Measurements from ENCODE around the gene THPO.

THPO gene

GRCh38 chr3:184388164-184388935 is 10.3 kb upstream of the THPO start:
- Histone ChIP-seq H3K4me2 (ENCODE audit: insufficient read depth, low read length, poor library complexity, severe bottlenecking) (no peak overlapping the region), H3K4me3 (ENCODE audit: low read length in 2 of 2) (no peak overlapping the region), H3K4ac (ENCODE audit: low read length) (no peak overlapping the region), H2AK5ac (ENCODE audit: low read depth, low read length) (peak overlapping the region; percentile 9), H3K4me1 (ENCODE audit: control insufficient read depth in 2 of 2, insufficient read depth in 1 of 2, low read depth in 1 of 2, low read length in 2 of 2) (no peaks in the 10 kb centered on the region), H3K14ac (ENCODE audit: low read length) (no peak overlapping the region), H4K8ac (ENCODE audit: low read depth, low read length) (no peak overlapping the region), H3K18ac (ENCODE audit: low read length) (peak overlapping the region; percentile 19), H2BK15ac (ENCODE audit: low read length) (peak overlapping the region; percentile 56), H2AFZ (ENCODE audit: low read length) (no peak overlapping the region), H3K9ac (ENCODE audit: low read depth, low read length, poor library complexity) (peak overlapping the region; percentile 54), H3K36me3 (replicated peaks in 1 of 2; ENCODE audit: control insufficient read depth in 2 of 2, insufficient read depth in 2 of 2, low read length in 2 of 2) (no peaks in the 10 kb centered on the region), H2BK5ac (ENCODE audit: low read length) (no peak overlapping the region), H3K9me3 (replicated peaks in 1 of 2; ENCODE audit: control insufficient read depth in 2 of 2, insufficient read depth in 1 of 2, low read depth in 1 of 2, low read length in 2 of 2) (no peaks in the 10 kb centered on the region), H3K23ac (ENCODE audit: low read depth, low read length, poor library complexity) (peak overlapping the region; percentile 61), H3K27me3 (ENCODE audit: control insufficient read depth in 3 of 3, insufficient read depth in 3 of 3, low read depth in 1 of 3, low read length in 3 of 3) (no peaks in the 10 kb centered on the region), H3K27ac (replicated peaks; ENCODE audit: low read length) (no peak overlapping the region), H4K91ac (ENCODE audit: low read depth, low read length, poor library complexity) (peak overlapping the region; percentile 43), H2BK120ac (ENCODE audit: low read depth, low read length) (no peak overlapping the region), H2BK12ac (ENCODE audit: low read length) (no peak overlapping the region), H3K79me1 (ENCODE audit: low read depth, low read length) (no peaks in the 10 kb centered on the region)
- no CpG with 5 or more reads among the region's 8 CpGs for WGBS, 2 donors (ENCODE audit: extremely low coverage in 2 of 2, insufficient read length in 2 of 2, insufficient replicate concordance in 1 of 2)
- no peak for DNase-seq (ENCODE audit: low spot score)

GRCh38 chr3:184387174-184387714 is 9.2 kb upstream of the THPO start:
- Histone ChIP-seq H3K4me2 (ENCODE audit: insufficient read depth, low read length, poor library complexity, severe bottlenecking) (no peak overlapping the region), H3K27me3 (ENCODE audit: control insufficient read depth in 3 of 3, insufficient read depth in 3 of 3, low read depth in 1 of 3, low read length in 3 of 3) (peaks cover 0 to under 1% (median under 1%) of the 10 kb centered on the region in 3 experiments), H4K8ac (ENCODE audit: low read depth, low read length) (no peak overlapping the region), H2AFZ (ENCODE audit: low read length) (no peak overlapping the region), H3K18ac (ENCODE audit: low read length) (no peak overlapping the region), H3K14ac (ENCODE audit: low read length) (no peak overlapping the region), H2BK5ac (ENCODE audit: low read length) (peak overlapping the region; percentile 59), H3K9ac (ENCODE audit: low read depth, low read length, poor library complexity) (no peak overlapping the region), H2BK120ac (ENCODE audit: low read depth, low read length) (no peak overlapping the region), H3K4ac (ENCODE audit: low read length) (no peak overlapping the region), H4K91ac (ENCODE audit: low read depth, low read length, poor library complexity) (no peak overlapping the region), H3K9me3 (replicated peaks in 1 of 2; ENCODE audit: control insufficient read depth in 2 of 2, insufficient read depth in 1 of 2, low read depth in 1 of 2, low read length in 2 of 2) (no peaks in the 10 kb centered on the region), H2BK12ac (ENCODE audit: low read length) (no peak overlapping the region), H3K27ac (replicated peaks; ENCODE audit: low read length) (no peak overlapping the region), H3K23ac (ENCODE audit: low read depth, low read length, poor library complexity) (no peak overlapping the region), H3K79me1 (ENCODE audit: low read depth, low read length) (no peaks in the 10 kb centered on the region), H3K4me1 (ENCODE audit: control insufficient read depth in 2 of 2, insufficient read depth in 1 of 2, low read depth in 1 of 2, low read length in 2 of 2) (no peaks in the 10 kb centered on the region), H2AK5ac (ENCODE audit: low read depth, low read length) (no peak overlapping the region), H3K36me3 (replicated peaks in 1 of 2; ENCODE audit: control insufficient read depth in 2 of 2, insufficient read depth in 2 of 2, low read length in 2 of 2) (no peaks in the 10 kb centered on the region), H3K4me3 (ENCODE audit: low read length in 2 of 2) (no peak overlapping the region), H2BK15ac (ENCODE audit: low read length) (peak overlapping the region; percentile 59)
- no CpG with 5 or more reads among the region's 12 CpGs for WGBS, 2 donors (ENCODE audit: extremely low coverage in 2 of 2, insufficient read length in 2 of 2, insufficient replicate concordance in 1 of 2)
- DNase-seq (ENCODE audit: low spot score): no peak

GRCh38 chr3:184386047-184386806 is 8.2 kb upstream of the THPO start:
- no peak overlapping the region for H4K8ac ChIP-seq (ENCODE audit: low read depth, low read length)
- H3K27me3 ChIP-seq (ENCODE audit: control insufficient read depth in 3 of 3, insufficient read depth in 3 of 3, low read depth in 1 of 3, low read length in 3 of 3): peaks cover 0 to 11% (median 10%) of the 10 kb centered on the region in 3 experiments
- no peak overlapping the region for H3K27ac ChIP-seq (replicated peaks; ENCODE audit: low read length)
- H3K79me1 ChIP-seq (ENCODE audit: low read depth, low read length): no peaks in the 10 kb centered on the region
- H2BK120ac ChIP-seq (ENCODE audit: low read depth, low read length): peak overlapping the region; percentile 41
- H4K91ac ChIP-seq (ENCODE audit: low read depth, low read length, poor library complexity): no peak overlapping the region
- no CpG with 5 or more reads among the region's 37 CpGs for WGBS, 2 donors (ENCODE audit: extremely low coverage in 2 of 2, insufficient read length in 2 of 2, insufficient replicate concordance in 1 of 2)
- peak overlapping the region; percentile 75 for H3K23ac ChIP-seq (ENCODE audit: low read depth, low read length, poor library complexity)
- no peak overlapping the region for H2AFZ ChIP-seq (ENCODE audit: low read length)
- H2BK15ac ChIP-seq (ENCODE audit: low read length): peak overlapping the region; percentile 59
- no peaks in the 10 kb centered on the region for H3K36me3 ChIP-seq (replicated peaks in 1 of 2; ENCODE audit: control insufficient read depth in 2 of 2, insufficient read depth in 2 of 2, low read length in 2 of 2)
- H3K4me1 ChIP-seq (ENCODE audit: control insufficient read depth in 2 of 2, insufficient read depth in 1 of 2, low read depth in 1 of 2, low read length in 2 of 2): peaks cover 2 to 3% of the 10 kb centered on the region in 2 donors
- H3K9ac ChIP-seq (ENCODE audit: low read depth, low read length, poor library complexity): no peak overlapping the region
- peak overlapping the region; percentile 45 for H2AK5ac ChIP-seq (ENCODE audit: low read depth, low read length)
- no peak overlapping the region for H3K4me3 ChIP-seq (ENCODE audit: low read length in 2 of 2)
- no peak overlapping the region for H2BK5ac ChIP-seq (ENCODE audit: low read length)
- H3K4me2 ChIP-seq (ENCODE audit: insufficient read depth, low read length, poor library complexity, severe bottlenecking): no peak overlapping the region
- peak overlapping the region; percentile 8 for H3K18ac ChIP-seq (ENCODE audit: low read length)
- no peak for DNase-seq (ENCODE audit: low spot score)
- H3K9me3 ChIP-seq (replicated peaks in 1 of 2; ENCODE audit: control insufficient read depth in 2 of 2, insufficient read depth in 1 of 2, low read depth in 1 of 2, low read length in 2 of 2): no peaks in the 10 kb centered on the region
- no peak overlapping the region for H3K4ac ChIP-seq (ENCODE audit: low read length)
- H2BK12ac ChIP-seq (ENCODE audit: low read length): no peak overlapping the region
- H3K14ac ChIP-seq (ENCODE audit: low read length): no peak overlapping the region

All from neuronal stem cell (in vitro differentiated cells).